Fibroblast of lung (primary cell): ENCODE data around the gene GAPVD1.

ENCODE experiments used
- CTCF ChIP-seq, 2 donors: IDR thresholded peaks in 1 of 2; conservative IDR thresholded peaks in 1 of 2; 1 replicate in 1 of 2; 2 replicates in 1 of 2; pipeline ENCODE4 v1.5.1; 2011 to 2012; ENCODE audit warnings: low read length in 2 of 2, control low read depth in 1 of 2, inconsistent platforms in 1 of 2, low read depth in 1 of 2, mild to moderate bottlenecking in 1 of 2
- EZH2 ChIP-seq: IDR thresholded peaks from 2 replicates; pipeline ENCODE4 v1.5.1; 2012; ENCODE audit warnings: low read length, control low read depth, mild to moderate bottlenecking; ENCODE audit errors: missing control alignments

- no peak for TF ChIP-seq CTCF (conservative IDR thresholded peaks at IDR 0.05 in 1 of 2, IDR thresholded peaks at IDR 0.05 in 1 of 2; ENCODE audit: low read depth in 1 of 2, low read length in 2 of 2)
- TF ChIP-seq EZH2, result no peak
These were observed 23.2 kb downstream of the GAPVD1 start for GRCh38 chr9:125284855-125285254.
